ACC112 (cell line): ENCODE data around the gene DYNC1I1.

Experiments used
- H2AFZ ChIP-seq: fragments of 200-600 bp; sonication (generic); one replicate; pipeline ENCODE4 v1.6.0; 2017; ENCODE audit warnings: antibody characterized with exemption, low read length; ENCODE audit not compliant: unreplicated experiment
- H3K27ac ChIP-seq: fragments of 200-600 bp; sonication (generic); 2 replicates; pipeline ENCODE4 v1.5.1; 2014; ENCODE audit warnings: low read depth, mild to moderate bottlenecking, antibody characterized with exemption, low read length, moderate library complexity
- H3K27me3 ChIP-seq: fragments of 200-600 bp; sonication (generic); 2 replicates; pipeline ENCODE4 v1.6.1; 2014; ENCODE audit warnings: mild to moderate bottlenecking, antibody characterized with exemption, low read length, moderate library complexity, mixed read lengths; ENCODE audit not compliant: insufficient read depth
- H3K36me3 ChIP-seq: fragments of 200-600 bp; sonication (generic); 2 replicates; pipeline ENCODE4 v1.6.1; 2016; ENCODE audit warnings: mild to moderate bottlenecking, antibody characterized with exemption, low read length, moderate library complexity, mixed read lengths; ENCODE audit not compliant: insufficient read depth
- H3K4me1 ChIP-seq: fragments of 200-600 bp; sonication (generic); one replicate; pipeline ENCODE4 v1.6.1; 2016; ENCODE audit warnings: low read length, mixed read lengths; ENCODE audit not compliant: insufficient read depth, unreplicated experiment, control insufficient read depth
- H3K4me3 ChIP-seq: fragments of 200-600 bp; sonication (generic); 2 replicates; pipeline ENCODE4 v1.5.1; 2014; ENCODE audit warnings: mild to moderate bottlenecking, low read depth, low read length
- H3K79me2 ChIP-seq: fragments of 200-600 bp; sonication (generic); one replicate; pipeline ENCODE4 v1.6.0; 2016; ENCODE audit warnings: low read length; ENCODE audit not compliant: control insufficient read depth, unreplicated experiment, insufficient read depth

DYNC1I1 gene

GRCh38 chr7:96016056-96016586 lies 243.8 kb downstream of the DYNC1I1 start:
- H3K4me3 ChIP-seq, result no peak overlapping the region
- no peaks in the 10 kb centered on the region for H3K4me1 ChIP-seq
- H3K27ac ChIP-seq, result no peak overlapping the region
- no peaks in the 10 kb centered on the region for H3K36me3 ChIP-seq
- H2AFZ ChIP-seq, result no peak overlapping the region
- H3K79me2 ChIP-seq, result no peaks in the 10 kb centered on the region
- H3K27me3 ChIP-seq, result peaks cover 10% of the 10 kb centered on the region

GRCh38 chr7:96016735-96017134 lies 244.4 kb downstream of the DYNC1I1 start:
- Histone ChIP-seq H3K36me3 (no peaks in the 10 kb centered on the region), H3K4me3 (no peak overlapping the region), H3K27me3 (peaks cover 9% of the 10 kb centered on the region), H3K27ac (no peak overlapping the region), H2AFZ (no peak overlapping the region), H3K79me2 (no peaks in the 10 kb centered on the region), H3K4me1 (no peaks in the 10 kb centered on the region)

GRCh38 chr7:96017877-96018276 lies 245.5 kb downstream of the DYNC1I1 start:
- Histone ChIP-seq H2AFZ (no peak overlapping the region), H3K79me2 (no peaks in the 10 kb centered on the region), H3K27me3 (peaks cover 4% of the 10 kb centered on the region; the same call in 1 of the 2 replicates), H3K4me1 (no peaks in the 10 kb centered on the region), H3K4me3 (no peak overlapping the region), H3K36me3 (no peaks in the 10 kb centered on the region), H3K27ac (no peak overlapping the region)

- Histone ChIP-seq H3K4me3 (no peak overlapping the region), H3K4me1 (no peaks in the 10 kb centered on the region), H3K27me3 (no peaks in the 10 kb centered on the region), H3K27ac (no peak overlapping the region), H3K36me3 (no peaks in the 10 kb centered on the region), H3K79me2 (no peaks in the 10 kb centered on the region), H2AFZ (no peak overlapping the region)
These were observed 249.2 kb downstream of the DYNC1I1 start for GRCh38 chr7:96021568-96021967.

GRCh38 chr7:96023387-96023786 lies 251.0 kb downstream of the DYNC1I1 start:
- Histone ChIP-seq H3K79me2 (no peaks in the 10 kb centered on the region), H2AFZ (no peak overlapping the region), H3K4me3 (no peak overlapping the region), H3K36me3 (no peaks in the 10 kb centered on the region), H3K27me3 (no peaks in the 10 kb centered on the region), H3K27ac (no peak overlapping the region), H3K4me1 (no peaks in the 10 kb centered on the region)

- Histone ChIP-seq H3K36me3 (no peaks in the 10 kb centered on the region), H3K27ac (no peak overlapping the region), H3K27me3 (no peaks in the 10 kb centered on the region), H3K79me2 (no peaks in the 10 kb centered on the region), H3K4me3 (no peak overlapping the region), H3K4me1 (no peaks in the 10 kb centered on the region), H2AFZ (peak overlapping the region; percentile 25)
These were observed 253.7 kb downstream of the DYNC1I1 start for GRCh38 chr7:96026010-96026409.

GRCh38 chr7:96026611-96027010 lies 254.3 kb downstream of the DYNC1I1 start:
- Histone ChIP-seq H3K36me3 (no peaks in the 10 kb centered on the region), H3K4me1 (no peaks in the 10 kb centered on the region)

GRCh38 chr7:96028729-96029128 lies 256.4 kb downstream of the DYNC1I1 start:
- no peak overlapping the region for H3K27ac ChIP-seq
- no peaks in the 10 kb centered on the region for H3K36me3 ChIP-seq
- no peaks in the 10 kb centered on the region for H3K4me1 ChIP-seq
- no peaks in the 10 kb centered on the region for H3K79me2 ChIP-seq
- H2AFZ ChIP-seq, result no peak overlapping the region
- H3K27me3 ChIP-seq, result peaks cover 3% of the 10 kb centered on the region; the same call in 1 of the 2 replicates
- H3K4me3 ChIP-seq, result no peak overlapping the region

More at GRCh38 chr7:96026611-96027010, 254.3 kb downstream of the DYNC1I1 start:
- H3K4me3 ChIP-seq, result no peak overlapping the region
- no peaks in the 10 kb centered on the region for H3K79me2 ChIP-seq
- no peak overlapping the region for H2AFZ ChIP-seq
- no peak overlapping the region for H3K27ac ChIP-seq
- H3K27me3 ChIP-seq, result peaks cover 1% of the 10 kb centered on the region; the same call in 1 of the 2 replicates

- Histone ChIP-seq H3K4me1 (no peaks in the 10 kb centered on the region), H3K79me2 (no peaks in the 10 kb centered on the region), H3K27ac (no peak overlapping the region), H2AFZ (no peak overlapping the region), H3K4me3 (no peak overlapping the region), H3K27me3 (peaks cover 3% of the 10 kb centered on the region; the same call in 1 of the 2 replicates), H3K36me3 (no peaks in the 10 kb centered on the region)
These were observed 260.8 kb downstream of the DYNC1I1 start for GRCh38 chr7:96033009-96033598.

- Histone ChIP-seq H3K4me3 (no peak overlapping the region), H3K36me3 (no peaks in the 10 kb centered on the region), H3K4me1 (no peaks in the 10 kb centered on the region), H3K79me2 (no peaks in the 10 kb centered on the region), H3K27ac (no peak overlapping the region), H2AFZ (no peak overlapping the region), H3K27me3 (peaks cover 3% of the 10 kb centered on the region; the same call in 1 of the 2 replicates)
These were observed 262.8 kb downstream of the DYNC1I1 start for GRCh38 chr7:96034940-96035727.
